KMS-11 (cell line): ENCODE measurements around the gene SELENOF.

Source experiments
- H2AFZ ChIP-seq: fragments of 200-600 bp; sonication (generic); 2 replicates; pipeline ENCODE4 v1.6.1; 2016; ENCODE audit warnings: antibody characterized with exemption, mixed run types, low read depth
- H3K27ac ChIP-seq: fragments of 200-600 bp; sonication (generic); 2 replicates; pipeline ENCODE4 v1.6.1; 2016; ENCODE audit warnings: mild to moderate bottlenecking, mixed run types
- H3K27me3 ChIP-seq: fragments of 200-600 bp; sonication (generic); 2 replicates; pipeline ENCODE4 v1.6.1; 2017; ENCODE audit warnings: mild to moderate bottlenecking, low read depth, mixed run types, moderate library complexity; ENCODE audit not compliant: insufficient read depth
- H3K36me3 ChIP-seq: fragments of 200-600 bp; sonication (generic); 2 replicates; pipeline ENCODE4 v1.6.1; 2017; ENCODE audit warnings: mild to moderate bottlenecking, mixed run types; ENCODE audit not compliant: insufficient read depth
- H3K4me1 ChIP-seq: fragments of 200-600 bp; sonication (generic); 2 replicates; pipeline ENCODE4 v1.6.1; 2016; ENCODE audit warnings: mild to moderate bottlenecking, low read depth, mixed run types; ENCODE audit not compliant: poor library complexity, severe bottlenecking
- H3K4me2 ChIP-seq: fragments of 200-600 bp; sonication (generic); 2 replicates; pipeline ENCODE4 v1.7.0; 2016; ENCODE audit warnings: mild to moderate bottlenecking, mixed run types
- H3K4me3 ChIP-seq: fragments of 200-600 bp; sonication (generic); IDR thresholded peaks from 2 replicates; pipeline ENCODE4 v1.6.1; 2017; ENCODE audit warnings: low read depth, low read length, mixed read lengths; ENCODE audit not compliant: insufficient read depth
- H3K79me2 ChIP-seq: fragments of 200-600 bp; sonication (generic); 2 replicates; pipeline ENCODE4 v1.6.1; 2016; ENCODE audit warnings: low read depth, mixed run types; ENCODE audit not compliant: insufficient read depth
- H3K9ac ChIP-seq: fragments of 200-600 bp; sonication (generic); 2 replicates; pipeline ENCODE4 v1.6.1; 2016; ENCODE audit warnings: mild to moderate bottlenecking, mixed run types
- H4K20me1 ChIP-seq: fragments of 200-600 bp; sonication (generic); 2 replicates; pipeline ENCODE4 v1.6.1; 2016; ENCODE audit warnings: mild to moderate bottlenecking, mixed run types; ENCODE audit not compliant: insufficient read depth
- CTCF ChIP-seq: fragments of 200-600 bp; sonication (generic); conservative IDR thresholded peaks from 2 replicates; pipeline ENCODE4 v1.6.1; 2017; ENCODE audit warnings: low read depth, mild to moderate bottlenecking, antibody characterized with exemption, low read length, moderate library complexity, mixed read lengths

The SELENOF gene

GRCh38 chr1:86848654-86849053 is 65.3 kb downstream of the SELENOF start:
- Histone ChIP-seq H3K36me3 (no peaks in the 10 kb centered on the region), H3K9ac (no peak overlapping the region), H3K27ac (no peak overlapping the region), H4K20me1 (no peaks in the 10 kb centered on the region), H3K4me2 (no peak overlapping the region), H3K79me2 (no peaks in the 10 kb centered on the region), H3K27me3 (no peaks in the 10 kb centered on the region), H3K4me3 (no peak overlapping the region), H2AFZ (no peak overlapping the region), H3K4me1 (no peaks in the 10 kb centered on the region)
- no peak for TF ChIP-seq CTCF

GRCh38 chr1:86846164-86846647 is 67.7 kb downstream of the SELENOF start:
- no peak overlapping the region for H3K4me3 ChIP-seq
- H3K4me1 ChIP-seq = no peaks in the 10 kb centered on the region
- H4K20me1 ChIP-seq = no peaks in the 10 kb centered on the region
- no peaks in the 10 kb centered on the region for H3K36me3 ChIP-seq
- no peak overlapping the region for H2AFZ ChIP-seq
- H3K27ac ChIP-seq = no peak overlapping the region
- no peak for TF ChIP-seq CTCF
- H3K9ac ChIP-seq = no peak overlapping the region
- H3K27me3 ChIP-seq = no peaks in the 10 kb centered on the region
- no peak overlapping the region for H3K4me2 ChIP-seq
- H3K79me2 ChIP-seq = no peaks in the 10 kb centered on the region

- Histone ChIP-seq H3K27ac (no peak overlapping the region), H3K4me2 (no peak overlapping the region), H2AFZ (no peak overlapping the region), H3K36me3 (no peaks in the 10 kb centered on the region), H3K27me3 (no peaks in the 10 kb centered on the region), H3K79me2 (no peaks in the 10 kb centered on the region), H3K9ac (no peak overlapping the region), H3K4me3 (no peak overlapping the region), H3K4me1 (no peaks in the 10 kb centered on the region), H4K20me1 (no peaks in the 10 kb centered on the region)
- no peak for TF ChIP-seq CTCF
Measured at GRCh38 chr1:86845514-86845913, 68.4 kb downstream of the SELENOF start.

GRCh38 chr1:86841116-86841515 is 72.8 kb downstream of the SELENOF start:
- H3K4me3 ChIP-seq = no peak overlapping the region
- no peaks in the 10 kb centered on the region for H4K20me1 ChIP-seq
- no peak overlapping the region for H3K27ac ChIP-seq
- no peak for TF ChIP-seq CTCF
- no peaks in the 10 kb centered on the region for H3K27me3 ChIP-seq
- H3K79me2 ChIP-seq = no peaks in the 10 kb centered on the region
- no peaks in the 10 kb centered on the region for H3K36me3 ChIP-seq
- no peak overlapping the region for H2AFZ ChIP-seq
- H3K9ac ChIP-seq = no peak overlapping the region
- no peaks in the 10 kb centered on the region for H3K4me1 ChIP-seq
- no peak overlapping the region for H3K4me2 ChIP-seq
